Measurements from ENCODE around the gene EIF3L.

Gene EIF3L

GRCh38 chr22:37906364-37907008 is 57.3 kb downstream of the EIF3L start:
- peak; percentile 45 for DNase-seq

- peak; percentile 23 for DNase-seq
Observed at GRCh38 chr22:37907036-37907954, 58.1 kb downstream of the EIF3L start.

GRCh38 chr22:37909766-37910165 is 60.5 kb downstream of the EIF3L start:
- no peak for DNase-seq

GRCh38 chr22:37910890-37911672 is 61.9 kb downstream of the EIF3L start:
- peak; percentile 19 for DNase-seq

- DNase-seq = no peak
Observed at GRCh38 chr22:37911697-37912096, 62.5 kb downstream of the EIF3L start.

- DNase-seq = no peak
Observed at GRCh38 chr22:37912171-37912570, 63.0 kb downstream of the EIF3L start.

- peak; percentile 62 for DNase-seq
Observed at GRCh38 chr22:37913233-37913721, 64.1 kb downstream of the EIF3L start.

- no peak for DNase-seq
Observed at GRCh38 chr22:37916311-37916710, 67.1 kb downstream of the EIF3L start.

GRCh38 chr22:37917874-37918548 is 68.8 kb downstream of the EIF3L start:
- no peak for DNase-seq

GRCh38 chr22:37918580-37919270 is 69.5 kb downstream of the EIF3L start:
- DNase-seq = no peak

- DNase-seq = no peak
Observed at GRCh38 chr22:37920126-37920525, 70.9 kb downstream of the EIF3L start.

- peak; percentile 15 for DNase-seq
Observed at GRCh38 chr22:37922191-37922590, 73.0 kb downstream of the EIF3L start.

GRCh38 chr22:37923927-37924326 is 74.7 kb downstream of the EIF3L start:
- DNase-seq = no peak

GRCh38 chr22:37924386-37925065 is 75.3 kb downstream of the EIF3L start:
- no peak for DNase-seq

GRCh38 chr22:37925330-37925729 is 76.1 kb downstream of the EIF3L start:
- no peak for DNase-seq

- DNase-seq = no peak
Observed at GRCh38 chr22:37925767-37926166, 76.5 kb downstream of the EIF3L start.

- DNase-seq = no peak
Observed at GRCh38 chr22:37926358-37926757, 77.1 kb downstream of the EIF3L start.

GRCh38 chr22:37926771-37927636 is 77.8 kb downstream of the EIF3L start:
- DNase-seq = no peak

GRCh38 chr22:37927637-37927936 is 78.4 kb downstream of the EIF3L start:
- no peak for DNase-seq

- DNase-seq = peak; percentile 14
Observed at GRCh38 chr22:37929390-37929789, 80.2 kb downstream of the EIF3L start.

All from NCI-H69 (cell line).